GM15510 (cell line): ENCODE measurements around the gene CLK3.

ENCODE experiments used
- POLR2A ChIP-seq: IDR thresholded peaks from 3 replicates; pipeline ENCODE4 v1.6.1; 2011; ENCODE audit warnings: borderline replicate concordance; ENCODE audit not compliant: insufficient read length; ENCODE audit errors: extremely low read depth

The CLK3 gene

DNA sequence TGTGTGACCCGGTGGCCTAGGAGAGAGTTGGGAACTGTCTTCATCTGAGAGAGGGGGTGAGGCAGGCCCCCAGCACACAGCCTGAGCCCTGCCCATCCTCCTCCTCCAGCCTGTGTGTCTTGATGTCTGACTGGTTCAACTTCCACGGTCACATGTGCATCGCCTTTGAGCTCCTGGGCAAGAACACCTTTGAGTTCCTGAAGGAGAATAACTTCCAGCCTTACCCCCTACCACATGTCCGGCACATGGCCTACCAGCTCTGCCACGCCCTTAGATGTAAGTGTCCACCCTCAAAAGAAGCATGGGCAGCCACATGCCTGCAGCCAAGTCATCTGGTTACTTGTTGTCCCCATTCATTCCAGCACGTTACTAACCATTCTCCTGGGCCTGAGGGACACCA lies 10.1 kb downstream of the CLK3 start:
- no peak for TF ChIP-seq POLR2A

GRCh38 chr15:74626336-74626735 lies 10.7 kb downstream of the CLK3 start:
- TF ChIP-seq POLR2A: no peak

DNA sequence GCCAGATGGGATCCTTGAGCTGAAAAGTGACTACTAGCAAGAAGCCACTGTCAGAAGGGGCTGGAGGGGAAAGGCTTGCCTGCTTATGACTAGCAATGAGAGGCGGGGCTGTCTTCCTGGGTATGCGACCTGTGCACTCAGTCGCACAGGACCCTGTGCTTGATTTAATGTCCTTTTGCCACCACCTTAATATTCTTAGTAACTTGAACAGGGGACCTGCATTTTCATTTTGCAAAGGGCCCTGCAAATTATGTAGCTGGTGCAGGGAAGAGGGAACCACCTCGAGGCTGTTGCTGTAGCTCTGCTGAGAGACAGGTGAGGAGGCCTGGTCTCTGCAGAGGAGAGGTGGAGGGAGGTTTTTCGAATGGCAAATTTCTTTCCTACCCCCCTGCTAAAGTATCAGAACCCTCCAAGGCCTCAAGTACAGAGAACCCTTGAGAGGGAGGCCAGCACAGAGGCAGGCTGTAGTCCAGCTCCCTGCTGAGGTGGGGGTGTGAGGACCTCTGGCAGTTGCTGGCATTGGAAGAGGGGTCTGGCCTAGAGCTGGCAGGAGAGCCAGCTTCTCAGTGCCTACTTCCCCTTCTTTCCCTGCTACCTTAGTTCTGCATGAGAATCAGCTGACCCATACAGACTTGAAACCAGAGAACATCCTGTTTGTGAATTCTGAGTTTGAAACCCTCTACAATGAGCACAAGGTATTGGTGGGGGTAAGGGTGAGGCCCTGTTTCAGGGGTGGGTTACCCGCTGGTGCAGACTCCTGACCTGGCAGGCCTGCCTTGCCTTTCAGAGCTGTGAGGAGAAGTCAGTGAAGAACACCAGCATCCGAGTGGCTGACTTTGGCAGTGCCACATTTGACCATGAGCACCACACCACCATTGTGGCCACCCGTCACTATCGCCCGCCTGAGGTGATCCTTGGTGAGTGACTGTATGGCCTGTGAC lies 11.4 kb downstream of the CLK3 start:
- TF ChIP-seq POLR2A: no peak

- no peak for TF ChIP-seq POLR2A
Observed at GRCh38 chr15:74627766-74628165, 12.1 kb downstream of the CLK3 start.

DNA sequence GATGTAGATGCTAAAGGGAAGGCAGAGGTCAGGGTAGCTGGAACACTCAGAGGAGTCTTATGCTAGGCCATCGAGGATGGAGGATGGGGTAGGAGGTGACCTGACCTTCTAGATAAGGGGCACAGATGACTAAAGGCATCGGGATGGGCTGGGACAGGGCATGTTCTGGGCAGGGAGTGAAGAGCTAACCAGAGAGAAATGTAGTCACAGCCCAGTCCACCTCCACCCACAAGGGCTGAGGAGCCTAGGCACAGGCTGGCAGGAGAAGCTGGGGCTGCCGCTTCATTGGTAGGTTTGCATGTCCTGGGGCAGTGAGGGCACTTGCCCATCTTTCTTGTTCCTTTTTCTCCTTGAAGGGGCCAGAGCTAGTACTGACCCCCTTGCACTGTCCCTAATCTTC lies 12.6 kb downstream of the CLK3 start:
- no peak for TF ChIP-seq POLR2A

DNA sequence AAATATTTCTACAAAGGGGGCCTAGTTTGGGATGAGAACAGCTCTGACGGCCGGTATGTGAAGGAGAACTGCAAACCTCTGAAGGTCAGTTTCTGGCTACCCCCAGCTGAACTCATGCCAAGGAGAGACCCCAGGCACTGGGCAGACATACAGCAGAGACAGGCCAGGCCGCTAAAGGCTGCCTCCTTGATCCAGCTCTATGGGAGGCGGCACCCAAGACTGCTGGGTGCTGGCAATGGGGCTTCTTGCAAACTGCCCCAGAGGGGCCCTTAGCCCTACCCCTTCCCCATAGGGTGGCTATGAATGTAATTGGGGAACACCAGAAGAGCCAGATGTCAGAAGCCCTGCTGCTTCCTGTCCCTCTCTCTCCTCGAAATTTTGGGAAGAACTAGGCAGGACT lies 13.3 kb downstream of the CLK3 start:
- TF ChIP-seq POLR2A: no peak

- TF ChIP-seq POLR2A: no peak
Observed at GRCh38 chr15:74630284-74631086, 14.8 kb downstream of the CLK3 start.

DNA sequence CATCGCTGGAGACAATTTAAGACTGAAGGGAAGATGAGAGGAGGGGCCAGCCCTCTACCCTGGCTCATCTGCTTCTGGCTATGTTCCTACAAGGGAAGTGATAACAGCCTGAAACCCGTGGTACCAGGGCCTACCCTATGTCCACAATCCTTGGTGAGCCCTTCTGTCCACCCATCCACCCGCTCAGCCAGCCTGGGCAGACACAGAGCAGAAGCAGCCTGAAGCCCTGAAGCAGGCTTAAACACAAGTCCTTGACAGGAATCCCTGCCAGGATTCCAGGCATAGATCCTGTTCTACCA lies 15.4 kb downstream of the CLK3 start:
- TF ChIP-seq POLR2A: no peak

DNA sequence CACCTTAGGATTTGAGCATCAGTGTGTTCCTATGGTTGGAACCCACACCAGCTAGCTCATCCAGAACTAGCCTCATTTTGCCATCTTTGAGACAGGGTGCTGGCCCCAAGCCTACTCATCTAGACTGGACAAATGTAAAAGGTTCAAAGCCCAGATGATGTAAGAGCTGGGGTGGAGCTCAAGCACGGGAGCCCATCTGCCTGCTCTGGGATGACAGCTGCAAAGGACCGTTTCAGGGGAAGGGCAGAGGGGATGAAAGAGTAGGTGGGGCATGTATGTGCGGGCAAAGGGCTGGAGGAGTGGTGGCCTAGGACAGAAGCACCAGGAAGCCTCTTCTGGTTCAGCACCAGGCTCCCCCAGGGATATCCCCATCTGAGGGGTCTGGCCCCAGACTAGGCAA lies 15.8 kb downstream of the CLK3 start:
- no peak for TF ChIP-seq POLR2A

DNA sequence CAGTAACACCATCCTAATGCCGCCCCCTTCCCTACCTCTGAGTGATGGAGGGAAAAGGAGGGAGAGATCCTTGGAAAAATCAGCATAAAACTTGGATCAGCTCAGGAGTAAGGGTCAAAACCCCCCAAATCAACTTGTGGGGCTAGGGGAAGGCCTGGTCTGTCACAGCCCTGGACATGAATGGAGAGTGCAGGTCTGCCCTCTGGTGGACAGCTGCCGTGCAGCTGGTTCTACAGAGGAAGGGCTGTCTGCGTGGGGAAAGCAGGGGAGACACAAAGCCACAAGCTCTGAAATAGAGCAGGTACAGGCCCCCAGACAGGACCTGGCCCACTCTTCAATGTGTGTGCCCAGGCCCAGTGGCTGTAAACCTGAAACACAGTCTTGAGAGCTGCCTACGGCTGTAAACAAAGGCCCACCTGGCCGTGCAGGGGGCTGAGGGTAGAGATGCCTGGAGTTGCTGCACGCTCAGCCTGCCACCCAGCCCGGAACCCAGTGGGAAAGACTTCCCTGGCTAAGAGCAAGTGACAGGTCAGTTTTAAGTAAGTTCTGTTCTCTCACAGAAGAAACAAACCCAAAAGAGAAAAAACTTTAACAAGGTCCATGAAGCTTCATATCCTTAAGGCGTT lies 16.4 kb downstream of the CLK3 start:
- no peak for TF ChIP-seq POLR2A

- no peak for TF ChIP-seq POLR2A
Observed at GRCh38 chr15:74632601-74633000, 17.0 kb downstream of the CLK3 start.

GRCh38 chr15:74633781-74634180 lies 18.1 kb downstream of the CLK3 start:
- TF ChIP-seq POLR2A: no peak

- TF ChIP-seq POLR2A: no peak
Observed at GRCh38 chr15:74635228-74635627, 19.6 kb downstream of the CLK3 start.

DNA sequence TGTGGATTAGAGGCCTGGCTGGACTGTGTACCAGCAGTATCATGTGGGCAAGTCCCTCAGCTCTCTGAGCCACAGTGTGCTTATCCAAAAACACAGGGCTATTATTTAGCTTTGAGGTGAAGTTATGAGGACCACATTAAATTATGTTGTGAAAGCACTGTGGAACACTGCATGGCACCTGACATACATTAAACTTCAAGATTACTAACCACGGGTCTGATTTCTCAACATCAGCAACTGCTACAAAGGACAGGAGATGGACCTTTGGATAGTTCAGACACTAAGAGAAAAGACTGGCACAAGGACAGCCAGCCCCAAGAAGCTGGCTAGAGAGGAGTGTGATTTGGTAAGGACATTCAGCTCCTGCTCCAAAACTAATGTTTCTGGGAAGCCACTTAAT lies 21.3 kb downstream of the CLK3 start:
- TF ChIP-seq POLR2A: no peak

DNA sequence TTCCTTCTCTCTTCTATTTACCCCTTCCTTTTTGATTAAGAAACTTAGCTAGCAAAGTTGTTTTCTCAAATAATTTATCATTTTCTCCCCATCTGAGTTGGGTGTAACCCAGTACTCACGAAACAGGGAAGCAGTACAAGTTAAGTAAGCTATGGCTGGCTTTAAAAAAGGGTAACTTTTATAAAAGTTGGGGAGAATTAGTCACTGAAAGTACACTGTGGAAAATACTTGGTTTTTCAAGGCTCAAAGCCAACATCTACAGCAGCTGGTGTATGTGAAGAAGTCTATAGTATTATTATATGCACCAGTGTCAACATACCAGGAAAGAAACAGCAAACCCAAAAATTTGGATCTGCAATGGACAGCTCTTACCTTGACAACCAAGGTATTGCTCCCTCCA lies 25.5 kb downstream of the CLK3 start:
- TF ChIP-seq POLR2A: no peak

DNA sequence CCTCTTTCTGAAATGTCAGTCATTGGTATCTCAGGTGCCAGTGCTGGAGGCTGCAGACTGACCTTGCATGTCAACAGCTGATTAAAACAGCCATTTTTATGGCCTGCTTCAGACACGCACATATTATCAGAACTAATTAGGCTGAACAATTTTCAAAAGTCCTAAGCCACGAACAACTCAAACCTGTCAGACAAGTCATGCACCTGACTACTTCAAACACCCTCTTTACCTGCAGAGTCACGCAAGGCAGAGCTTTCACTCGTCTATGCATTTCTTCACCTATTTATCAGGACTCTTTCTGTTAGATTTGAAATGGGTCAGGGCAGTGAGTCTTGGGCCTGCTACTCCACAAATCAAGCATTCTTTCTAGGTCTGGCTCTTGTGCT lies 26.7 kb downstream of the CLK3 start:
- no peak for TF ChIP-seq POLR2A
